Endothelial cell (in vitro differentiated cells): ENCODE measurements around the gene VPS13D. TPM values are rescaled to one million over a fixed set of nuclear protein-coding genes. Genes with fewer than 3 reads are reported as not detected.

Source experiments
- DNase-seq: peaks from one replicate; pipeline ENCODE4 v3.0.0; 2021; ENCODE audit warnings: low spot score
- H3K27ac Mint-ChIP-seq: one replicate; pipeline ENCODE4 v1.8.0; 2021; ENCODE audit warnings: mixed read lengths, inconsistent platforms; ENCODE audit not compliant: unreplicated experiment
- H3K27me3 Mint-ChIP-seq: one replicate; pipeline ENCODE4 v1.8.0; 2021; ENCODE audit warnings: mild to moderate bottlenecking, moderate library complexity, mixed read lengths, inconsistent platforms; ENCODE audit not compliant: unreplicated experiment
- H3K36me3 Mint-ChIP-seq: one replicate; pipeline ENCODE4 v1.8.0; 2021; ENCODE audit warnings: mild to moderate bottlenecking, low read depth, mixed read lengths, inconsistent platforms; ENCODE audit not compliant: unreplicated experiment
- H3K4me1 Mint-ChIP-seq: one replicate; pipeline ENCODE4 v1.8.0; 2021; ENCODE audit warnings: mild to moderate bottlenecking, mixed read lengths, inconsistent platforms; ENCODE audit not compliant: unreplicated experiment
- H3K4me3 Mint-ChIP-seq: one replicate; pipeline ENCODE4 v1.8.0; 2021; ENCODE audit warnings: mild to moderate bottlenecking, mixed read lengths, inconsistent platforms; ENCODE audit not compliant: unreplicated experiment
- H3K9me3 Mint-ChIP-seq: one replicate; pipeline ENCODE4 v1.8.0; 2021; ENCODE audit warnings: mixed read lengths, inconsistent platforms; ENCODE audit not compliant: unreplicated experiment
- CTCF ChIP-seq: fragments of 200-600 bp; sonication (generic); IDR thresholded peaks from one replicate; pipeline ENCODE4 v1.5.0; 2021; ENCODE audit warnings: antibody characterized with exemption; ENCODE audit not compliant: unreplicated experiment
- total RNA-seq: library from RNA; stranded (reverse); fragmentation: NEBNext Ultra II Directional; extraction: Animal tissue kit (Norgen Biotek cat#: 25700); gene quantifications from one replicate; pipeline ENCODE4 v1.2.1, GENCODE V29; 2021; ENCODE audit not compliant: unreplicated experiment

Gene VPS13D
- total RNA-seq, 1 donor from 2014 or later: 37.8 TPM

DNA sequence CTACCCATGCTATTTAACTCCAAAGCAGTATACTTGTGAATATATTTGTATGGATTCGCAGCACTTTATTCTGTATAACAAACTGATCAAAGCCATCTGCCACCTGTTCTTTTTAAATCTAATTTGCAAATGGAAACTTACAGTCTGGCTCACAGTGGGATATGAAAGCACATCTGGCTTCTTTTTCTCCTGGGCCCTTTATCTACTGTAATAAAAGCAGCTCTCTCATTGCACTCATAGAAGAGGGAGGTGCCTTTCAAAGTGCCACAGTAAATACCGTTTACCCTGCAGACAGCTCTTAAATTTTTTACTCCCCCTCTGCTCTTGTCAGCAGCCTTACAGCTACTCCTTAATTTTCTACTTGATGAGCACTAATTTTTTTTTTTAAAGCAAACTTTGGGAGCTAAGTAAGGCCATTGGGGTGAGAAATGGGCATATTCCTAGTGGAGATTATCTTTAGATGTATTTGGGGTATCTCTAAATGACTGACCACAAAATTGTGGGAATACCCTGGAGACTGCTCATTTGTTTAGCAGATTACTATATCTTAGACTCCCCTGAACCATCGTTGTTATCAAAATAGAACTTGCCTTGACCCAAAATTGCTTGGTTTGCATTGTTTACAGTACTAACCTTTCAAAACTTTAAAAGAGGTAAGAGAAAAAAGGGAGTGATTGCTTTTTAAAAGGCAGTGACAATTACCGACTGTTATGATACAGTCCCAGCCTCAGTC, 110.1 kb downstream of the VPS13D start:
- Mint-ChIP-seq H3K27me3 (peaks cover 2% of the 10 kb centered on the region), H3K4me3 (no peak overlapping the region), H3K9me3 (no peaks in the 10 kb centered on the region), H3K27ac (no peak overlapping the region), H3K4me1 (no peaks in the 10 kb centered on the region), H3K36me3 (peaks cover 25% of the 10 kb centered on the region)
- TF ChIP-seq CTCF: no peak
- DNase-seq: no peak

DNA sequence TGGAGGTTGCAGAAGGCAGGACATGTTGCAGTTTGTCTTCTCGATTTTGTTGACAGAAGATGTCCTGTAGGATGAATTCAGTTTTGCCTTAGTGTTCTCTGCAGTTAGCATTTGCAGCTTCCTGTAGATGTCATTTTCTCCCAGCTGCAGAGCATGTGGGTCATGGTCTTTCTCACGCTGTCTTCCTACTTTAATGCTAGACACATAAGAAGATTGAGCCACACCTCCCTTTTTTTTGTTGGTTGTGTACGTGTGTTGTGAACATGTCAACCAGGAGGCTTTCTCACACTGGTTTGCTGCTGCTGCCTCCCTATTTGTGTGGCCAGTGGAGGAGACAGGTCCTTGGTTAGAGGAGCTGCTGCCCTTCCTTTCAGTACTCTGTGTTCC, 110.7 kb downstream of the VPS13D start:
- peaks cover 2% of the 10 kb centered on the region for H3K27me3 Mint-ChIP-seq
- H3K4me3 Mint-ChIP-seq: no peak overlapping the region
- no peaks in the 10 kb centered on the region for H3K4me1 Mint-ChIP-seq
- no peak for DNase-seq
- peaks cover 21% of the 10 kb centered on the region for H3K36me3 Mint-ChIP-seq
- no peak overlapping the region for H3K27ac Mint-ChIP-seq
- no peak for TF ChIP-seq CTCF
- H3K9me3 Mint-ChIP-seq: no peaks in the 10 kb centered on the region

DNA sequence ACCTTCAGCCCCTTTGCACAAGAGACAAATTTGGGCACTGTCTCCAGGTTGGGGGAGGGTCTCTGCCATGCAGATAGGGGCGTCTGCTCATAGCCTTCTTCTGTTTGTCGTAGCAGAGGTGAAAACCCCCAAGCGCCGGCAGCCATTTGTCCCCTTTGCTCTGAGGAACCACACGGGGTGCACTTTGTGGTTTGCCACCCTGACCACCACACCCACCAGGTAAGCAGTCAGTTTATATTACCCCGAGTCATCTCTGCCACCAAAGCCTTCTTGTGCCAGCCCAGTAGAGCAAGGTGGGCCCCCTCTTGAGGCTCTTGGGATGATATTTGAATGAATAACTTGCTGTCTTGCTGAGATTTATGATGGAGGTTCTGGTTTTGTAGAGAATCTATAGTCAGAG, 111.8 kb downstream of the VPS13D start:
- no peak for DNase-seq
- Mint-ChIP-seq H3K27ac (no peak overlapping the region), H3K36me3 (peaks cover 20% of the 10 kb centered on the region), H3K9me3 (no peaks in the 10 kb centered on the region), H3K4me1 (no peaks in the 10 kb centered on the region), H3K27me3 (peaks cover 2% of the 10 kb centered on the region), H3K4me3 (no peak overlapping the region)
- TF ChIP-seq CTCF: no peak

DNA sequence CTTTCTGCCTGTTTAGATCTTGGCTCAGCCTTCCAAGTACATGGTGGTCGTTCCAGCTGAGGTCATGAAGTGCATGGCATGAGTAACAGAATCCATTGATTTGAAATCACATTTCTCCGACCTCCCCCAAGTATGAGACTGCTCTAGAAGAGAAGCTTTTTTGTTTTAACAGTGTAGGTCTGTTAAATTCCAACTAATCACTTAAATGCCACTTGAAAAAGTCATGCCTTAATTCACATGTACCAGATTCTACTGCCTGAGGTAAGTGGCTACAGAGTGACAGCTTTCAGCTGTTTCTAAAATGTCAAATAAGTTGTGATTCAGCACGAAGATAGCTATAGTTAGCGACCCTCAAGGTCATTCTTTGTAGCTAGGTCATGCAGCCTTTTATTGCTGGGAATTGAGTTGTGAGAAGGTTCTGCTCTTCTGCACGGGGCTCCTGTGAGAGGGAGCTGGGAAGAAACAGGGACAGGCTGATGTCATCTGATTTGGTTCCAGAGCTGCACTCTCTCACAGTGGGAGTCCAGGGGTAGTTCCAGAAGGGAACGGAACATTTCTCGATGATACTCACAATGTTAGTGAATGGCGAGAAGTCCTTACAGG, 112.7 kb downstream of the VPS13D start:
- Mint-ChIP-seq H3K4me3 (no peak overlapping the region), H3K4me1 (no peaks in the 10 kb centered on the region), H3K27ac (no peak overlapping the region), H3K36me3 (peaks cover 20% of the 10 kb centered on the region), H3K9me3 (no peaks in the 10 kb centered on the region), H3K27me3 (peaks cover 2% of the 10 kb centered on the region)
- no peak for DNase-seq
- no peak for TF ChIP-seq CTCF

DNA sequence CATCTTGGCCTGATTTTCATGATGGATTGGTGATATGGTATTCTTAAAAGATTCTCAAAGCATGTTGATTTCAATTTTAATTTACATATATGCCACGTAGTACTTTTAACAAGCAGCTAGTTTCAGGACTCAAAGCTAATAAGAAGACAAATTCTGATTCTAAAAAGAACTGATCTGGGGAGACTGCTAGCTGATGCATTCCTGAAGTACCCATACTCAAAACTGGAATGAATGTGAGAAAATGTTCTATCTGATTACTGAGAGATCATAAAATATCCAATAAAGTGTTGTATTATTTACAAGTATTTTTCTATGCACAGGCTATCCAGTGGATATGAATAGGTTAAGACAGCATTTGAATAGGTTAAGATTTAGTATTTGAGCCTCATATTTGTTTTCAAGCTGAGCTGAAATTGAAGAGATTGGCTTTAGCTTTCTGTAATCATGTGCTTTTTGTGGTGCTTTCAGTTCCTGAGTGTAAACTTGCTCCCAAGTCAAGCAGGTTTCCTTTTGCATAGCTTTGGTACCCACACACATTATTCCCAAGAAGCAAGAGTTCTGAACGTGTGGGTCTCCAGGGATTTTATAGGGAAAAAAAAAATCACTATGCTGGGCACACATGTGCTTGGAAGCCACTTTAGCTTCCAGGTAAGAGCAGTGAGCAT, 114.1 kb downstream of the VPS13D start:
- no peak for TF ChIP-seq CTCF
- Mint-ChIP-seq H3K27me3 (peaks cover 2% of the 10 kb centered on the region), H3K4me1 (no peaks in the 10 kb centered on the region), H3K27ac (no peak overlapping the region), H3K4me3 (no peak overlapping the region), H3K36me3 (peaks cover 23% of the 10 kb centered on the region), H3K9me3 (no peaks in the 10 kb centered on the region)
- DNase-seq: no peak
